GM18951 (cell line): ENCODE data around the gene RIC3.

Source experiments
- POLR2A ChIP-seq: IDR thresholded peaks from 4 replicates; pipeline ENCODE4 v1.6.1; 2011; ENCODE audit warnings: mild to moderate bottlenecking; ENCODE audit not compliant: insufficient read length, insufficient read depth; ENCODE audit errors: extremely low read depth
- in situ Hi-C: fragments of 300-500 bp; cut with MboI; formaldehyde crosslinking; loops from one replicate; pipeline ENCODE4 v1.12.0; 2022; ENCODE audit warnings: low sequenced_read_pairs, mixed read lengths, inconsistent platforms; ENCODE audit not compliant: unreplicated experiment

RIC3 gene

GRCh38 chr11:8202516-8203413 lies 33.9 kb upstream of the RIC3 start:
- in situ Hi-C loops = no loop called here
- TF ChIP-seq POLR2A = no peak

- in situ Hi-C loops = no loop called here
- TF ChIP-seq POLR2A = no peak
Measured at GRCh38 chr11:8201644-8202365, 33.0 kb upstream of the RIC3 start.

GRCh38 chr11:8199676-8200075 lies 30.9 kb upstream of the RIC3 start:
- in situ Hi-C loops = no loop called here

GRCh38 chr11:8196749-8197148 lies 27.9 kb upstream of the RIC3 start:
- in situ Hi-C loops = no loop called here
- no peak for TF ChIP-seq POLR2A

More at GRCh38 chr11:8199676-8200075, 30.9 kb upstream of the RIC3 start:
- no peak for TF ChIP-seq POLR2A

GRCh38 chr11:8194956-8195355 lies 26.1 kb upstream of the RIC3 start:
- in situ Hi-C loops = no loop called here
- no peak for TF ChIP-seq POLR2A

GRCh38 chr11:8192896-8193209 lies 24.0 kb upstream of the RIC3 start:
- in situ Hi-C loops = no loop called here
- no peak for TF ChIP-seq POLR2A

GRCh38 chr11:8192016-8192895 lies 23.4 kb upstream of the RIC3 start:
- in situ Hi-C loops = no loop called here
- TF ChIP-seq POLR2A = no peak

- in situ Hi-C loops = no loop called here
- no peak for TF ChIP-seq POLR2A
Measured at GRCh38 chr11:8190431-8190830, 21.6 kb upstream of the RIC3 start.

GRCh38 chr11:8186429-8186828 lies 17.6 kb upstream of the RIC3 start:
- in situ Hi-C loops = no loop called here
- no peak for TF ChIP-seq POLR2A

- in situ Hi-C loops = no loop called here
- TF ChIP-seq POLR2A = no peak
Measured at GRCh38 chr11:8183111-8183510, 14.3 kb upstream of the RIC3 start.

GRCh38 chr11:8180469-8180868 lies 11.6 kb upstream of the RIC3 start:
- TF ChIP-seq POLR2A = no peak
- in situ Hi-C loops = no loop called here

GRCh38 chr11:8178297-8178696 lies 9.5 kb upstream of the RIC3 start:
- in situ Hi-C loops = no loop called here
- TF ChIP-seq POLR2A = no peak

GRCh38 chr11:8177136-8177535 lies 8.3 kb upstream of the RIC3 start:
- no peak for TF ChIP-seq POLR2A

More at GRCh38 chr11:8177136-8177535, 8.3 kb upstream of the RIC3 start:
- in situ Hi-C loops = no loop called here
